HG03175 (cell line): ENCODE data around the gene MUC4.

ENCODE experiments used
- ATAC-seq: cut with Tn5 transposase; IDR thresholded peaks from one replicate; pipeline ENCODE4 v1.9.1; 2021; ENCODE audit warnings: mild to moderate bottlenecking, moderate library complexity; ENCODE audit not compliant: unreplicated experiment

Gene MUC4

GRCh38 chr3:195811756-195812155 is at the start of gene MUC4:
MUC4 (minus strand) TSS chr3:195811929; CDS start chr3:195811817, 112 bp downstream.
- ATAC-seq = no peak

GRCh38 chr3:195860456-195860855 is 48.7 kb upstream of the MUC4 start:
- no peak for ATAC-seq

GRCh38 chr3:195859846-195860411 is 48.2 kb upstream of the MUC4 start:
- ATAC-seq = no peak

GRCh38 chr3:195859061-195859845 is 47.5 kb upstream of the MUC4 start:
- no peak for ATAC-seq

GRCh38 chr3:195856410-195857084 is 44.8 kb upstream of the MUC4 start:
- ATAC-seq = no peak

- no peak for ATAC-seq
Observed at GRCh38 chr3:195855471-195856409, 44.0 kb upstream of the MUC4 start.

GRCh38 chr3:195854628-195855294 is 43.0 kb upstream of the MUC4 start:
- no peak for ATAC-seq

GRCh38 chr3:195853996-195854395 is 42.3 kb upstream of the MUC4 start:
- ATAC-seq = no peak

- ATAC-seq = no peak
Observed at GRCh38 chr3:195853036-195853435, 41.3 kb upstream of the MUC4 start.

- ATAC-seq = peak; percentile 85
Observed at GRCh38 chr3:195850857-195851543, 39.3 kb upstream of the MUC4 start.

- ATAC-seq = no peak
Observed at GRCh38 chr3:195849322-195850074, 37.8 kb upstream of the MUC4 start.

GRCh38 chr3:195847055-195847950 is 35.6 kb upstream of the MUC4 start:
- no peak for ATAC-seq

- ATAC-seq = no peak
Observed at GRCh38 chr3:195845483-195845882, 33.8 kb upstream of the MUC4 start.

GRCh38 chr3:195844671-195845218 is 33.0 kb upstream of the MUC4 start:
- no peak for ATAC-seq

GRCh38 chr3:195839260-195840010 is 27.7 kb upstream of the MUC4 start:
- no peak for ATAC-seq

- ATAC-seq = no peak
Observed at GRCh38 chr3:195838714-195839113, 27.0 kb upstream of the MUC4 start.
